GM08714 (cell line): ENCODE measurements around the gene TWIST2.

Experiments used
- H3K4me3 ChIP-seq: fragments of 200-500 bp; sonication (Bioruptor generic); 2 replicates; pipeline ENCODE4 v1.5.1; 2014; ENCODE audit warnings: mild to moderate bottlenecking, low read length, inconsistent platforms
- ZNF274 ChIP-seq: IDR thresholded peaks from 2 replicates; pipeline ENCODE4 v1.6.1; 2012; ENCODE audit warnings: mild to moderate bottlenecking, low read depth, low read length

Gene TWIST2

GRCh38 chr2:238912228-238912915 lies 64.5 kb downstream of the TWIST2 start:
- no peak overlapping the region for H3K4me3 ChIP-seq
- TF ChIP-seq ZNF274, result no peak

GRCh38 chr2:238912916-238913875 lies 65.3 kb downstream of the TWIST2 start:
- H3K4me3 ChIP-seq, result no peak overlapping the region
- no peak for TF ChIP-seq ZNF274

GRCh38 chr2:238913931-238914647 lies 66.2 kb downstream of the TWIST2 start:
- no peak overlapping the region for H3K4me3 ChIP-seq
- TF ChIP-seq ZNF274, result no peak

GRCh38 chr2:238914648-238915015 lies 66.7 kb downstream of the TWIST2 start:
- H3K4me3 ChIP-seq, result no peak overlapping the region
- TF ChIP-seq ZNF274, result no peak

- TF ChIP-seq ZNF274, result no peak
- H3K4me3 ChIP-seq, result no peak overlapping the region
Observed at GRCh38 chr2:238915196-238915595, 67.3 kb downstream of the TWIST2 start.

- no peak for TF ChIP-seq ZNF274
- H3K4me3 ChIP-seq, result no peak overlapping the region
Observed at GRCh38 chr2:238915596-238915995, 67.7 kb downstream of the TWIST2 start.

- no peak overlapping the region for H3K4me3 ChIP-seq
- no peak for TF ChIP-seq ZNF274
Observed at GRCh38 chr2:238916176-238916874, 68.4 kb downstream of the TWIST2 start.

GRCh38 chr2:238916875-238917590 lies 69.1 kb downstream of the TWIST2 start:
- no peak overlapping the region for H3K4me3 ChIP-seq
- no peak for TF ChIP-seq ZNF274

- TF ChIP-seq ZNF274, result no peak
- H3K4me3 ChIP-seq, result no peak overlapping the region
Observed at GRCh38 chr2:238919307-238919706, 71.4 kb downstream of the TWIST2 start.

GRCh38 chr2:238920053-238920452 lies 72.2 kb downstream of the TWIST2 start:
- TF ChIP-seq ZNF274, result no peak
- H3K4me3 ChIP-seq, result no peak overlapping the region

GRCh38 chr2:238920601-238921001 lies 72.7 kb downstream of the TWIST2 start:
- no peak for TF ChIP-seq ZNF274
- H3K4me3 ChIP-seq, result no peak overlapping the region

GRCh38 chr2:238921259-238921658 lies 73.4 kb downstream of the TWIST2 start:
- TF ChIP-seq ZNF274, result no peak
- H3K4me3 ChIP-seq, result no peak overlapping the region

GRCh38 chr2:238921681-238922319 lies 73.9 kb downstream of the TWIST2 start:
- TF ChIP-seq ZNF274, result no peak
- no peak overlapping the region for H3K4me3 ChIP-seq
